ENCODE measurements around the gene RFC3.

The RFC3 gene

GRCh38 chr13:33785384-33785783 lies 32.6 kb upstream of the RFC3 start:
- TF ChIP-seq CTCF (IDR thresholded peaks at IDR 0.05): no peak

GRCh38 chr13:33787051-33787591 lies 30.8 kb upstream of the RFC3 start:
- TF ChIP-seq CTCF (IDR thresholded peaks at IDR 0.05): no peak

- no peak for TF ChIP-seq CTCF (IDR thresholded peaks at IDR 0.05)
Observed at GRCh38 chr13:33789066-33789606, 28.8 kb upstream of the RFC3 start.

GRCh38 chr13:33789739-33790138 lies 28.2 kb upstream of the RFC3 start:
- no peak for TF ChIP-seq CTCF (IDR thresholded peaks at IDR 0.05)

GRCh38 chr13:33793726-33794125 lies 24.2 kb upstream of the RFC3 start:
- no peak for TF ChIP-seq CTCF (IDR thresholded peaks at IDR 0.05)

- TF ChIP-seq CTCF (IDR thresholded peaks at IDR 0.05): no peak
Observed at GRCh38 chr13:33794576-33794975, 23.4 kb upstream of the RFC3 start.

GRCh38 chr13:33796095-33796494 lies 21.9 kb upstream of the RFC3 start:
- no peak for TF ChIP-seq CTCF (IDR thresholded peaks at IDR 0.05)

- no peak for TF ChIP-seq CTCF (IDR thresholded peaks at IDR 0.05)
Observed at GRCh38 chr13:33797622-33798021, 20.3 kb upstream of the RFC3 start.
